Lower lobe of right lung (tissue), 2 donors: Measurements from ENCODE around the gene KANK3. TPM values are rescaled to one million over a fixed set of nuclear protein-coding genes. Genes with fewer than 3 reads are reported as not detected.
"Not testable (repeated sequence)": the region's sequence is repeated elsewhere in the genome, so short reads cannot be mapped to it uniquely, and the experiment has no call there.

Source experiments
- ATAC-seq, 2 donors: fragments of 200-7000 bp; cut with Tn5 transposase; one replicate each; pipeline ENCODE4 v1.9.1; 2020 to 2022; ENCODE audit warnings: mild to moderate bottlenecking in 2 of 2, moderate library complexity in 2 of 2
- DNase-seq: peaks from one replicate; pipeline ENCODE4 v3.0.0-alpha.2; 2020
- H3K27ac ChIP-seq: fragments of 200-600 bp; one replicate; pipeline ENCODE4 v1.8.0; 2022
- H3K27me3 ChIP-seq: fragments of 200-600 bp; one replicate; pipeline ENCODE4 v1.8.0; 2022; ENCODE audit warnings: low read depth
- H3K36me3 ChIP-seq: fragments of 200-600 bp; one replicate; pipeline ENCODE4 v1.8.0; 2022; ENCODE audit warnings: mild to moderate bottlenecking
- H3K4me1 ChIP-seq: fragments of 200-600 bp; one replicate; pipeline ENCODE4 v1.8.0; 2022
- H3K4me3 ChIP-seq: fragments of 200-600 bp; one replicate; pipeline ENCODE4 v1.8.0; 2022; ENCODE audit warnings: mild to moderate bottlenecking
- H3K9me3 ChIP-seq: fragments of 200-600 bp; one replicate; pipeline ENCODE4 v1.8.0; 2022
- intact Hi-C: fragments of 100-400 bp; cut with DNase I; formaldehyde crosslinking; loops from one replicate; pipeline ENCODE4 v1.11.0; 2022
- total RNA-seq: library from RNA; stranded (reverse); fragmentation: NEBNext Ultra II Directional; extraction: Animal tissue kit (Norgen Biotek cat#: 25700); gene quantifications from one replicate; pipeline ENCODE4 v1.2.1, GENCODE V29; 2021
- TF ChIP-seq, protein P1 (sequence below): fragments of 200-600 bp; IDR thresholded peaks from one replicate; pipeline ENCODE4 v1.8.0; 2022; ENCODE audit warnings: antibody characterized with exemption, mild to moderate bottlenecking
- donor health status: DM: no; HTN: yes; CAD: no; lungs with severe emphysema.

KANK3 gene
- total RNA-seq, 1 donor from 2014 or later = 49.0 TPM

DNA sequence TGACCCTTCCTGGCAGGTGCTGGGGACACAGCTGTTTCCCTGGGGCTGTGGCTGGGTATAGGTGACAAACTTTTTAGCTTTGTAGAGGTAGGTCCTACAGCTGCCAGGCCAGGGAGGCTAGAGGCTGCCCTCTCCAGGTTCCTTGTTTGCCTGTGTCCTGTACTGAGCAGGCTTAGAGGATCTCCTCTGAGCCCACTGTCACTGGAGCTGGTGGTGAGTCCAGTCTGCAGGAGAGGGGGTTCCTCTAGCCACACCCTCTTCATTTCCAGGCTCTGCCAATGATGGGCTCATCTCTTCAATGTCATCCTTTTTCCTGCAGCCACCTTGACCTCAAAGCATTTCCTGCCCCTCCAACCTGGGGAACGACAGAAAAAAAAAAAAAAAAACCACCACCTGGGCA is 34.5 kb upstream of the KANK3 start:
- no peaks in the 10 kb centered on the region for H3K4me1 ChIP-seq
- intact Hi-C loops = no loop called here
- no peak overlapping the region for H3K4me3 ChIP-seq
- H3K27me3 ChIP-seq = no peaks in the 10 kb centered on the region
- DNase-seq (peak; percentile 13), ATAC-seq (no peak)
- TF ChIP-seq, protein P1, sequence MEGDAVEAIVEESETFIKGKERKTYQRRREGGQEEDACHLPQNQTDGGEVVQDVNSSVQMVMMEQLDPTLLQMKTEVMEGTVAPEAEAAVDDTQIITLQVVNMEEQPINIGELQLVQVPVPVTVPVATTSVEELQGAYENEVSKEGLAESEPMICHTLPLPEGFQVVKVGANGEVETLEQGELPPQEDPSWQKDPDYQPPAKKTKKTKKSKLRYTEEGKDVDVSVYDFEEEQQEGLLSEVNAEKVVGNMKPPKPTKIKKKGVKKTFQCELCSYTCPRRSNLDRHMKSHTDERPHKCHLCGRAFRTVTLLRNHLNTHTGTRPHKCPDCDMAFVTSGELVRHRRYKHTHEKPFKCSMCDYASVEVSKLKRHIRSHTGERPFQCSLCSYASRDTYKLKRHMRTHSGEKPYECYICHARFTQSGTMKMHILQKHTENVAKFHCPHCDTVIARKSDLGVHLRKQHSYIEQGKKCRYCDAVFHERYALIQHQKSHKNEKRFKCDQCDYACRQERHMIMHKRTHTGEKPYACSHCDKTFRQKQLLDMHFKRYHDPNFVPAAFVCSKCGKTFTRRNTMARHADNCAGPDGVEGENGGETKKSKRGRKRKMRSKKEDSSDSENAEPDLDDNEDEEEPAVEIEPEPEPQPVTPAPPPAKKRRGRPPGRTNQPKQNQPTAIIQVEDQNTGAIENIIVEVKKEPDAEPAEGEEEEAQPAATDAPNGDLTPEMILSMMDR = no peak
- no peak overlapping the region for H3K27ac ChIP-seq
- peaks cover 12% of the 10 kb centered on the region for H3K36me3 ChIP-seq
- H3K9me3 ChIP-seq = no peaks in the 10 kb centered on the region

DNA sequence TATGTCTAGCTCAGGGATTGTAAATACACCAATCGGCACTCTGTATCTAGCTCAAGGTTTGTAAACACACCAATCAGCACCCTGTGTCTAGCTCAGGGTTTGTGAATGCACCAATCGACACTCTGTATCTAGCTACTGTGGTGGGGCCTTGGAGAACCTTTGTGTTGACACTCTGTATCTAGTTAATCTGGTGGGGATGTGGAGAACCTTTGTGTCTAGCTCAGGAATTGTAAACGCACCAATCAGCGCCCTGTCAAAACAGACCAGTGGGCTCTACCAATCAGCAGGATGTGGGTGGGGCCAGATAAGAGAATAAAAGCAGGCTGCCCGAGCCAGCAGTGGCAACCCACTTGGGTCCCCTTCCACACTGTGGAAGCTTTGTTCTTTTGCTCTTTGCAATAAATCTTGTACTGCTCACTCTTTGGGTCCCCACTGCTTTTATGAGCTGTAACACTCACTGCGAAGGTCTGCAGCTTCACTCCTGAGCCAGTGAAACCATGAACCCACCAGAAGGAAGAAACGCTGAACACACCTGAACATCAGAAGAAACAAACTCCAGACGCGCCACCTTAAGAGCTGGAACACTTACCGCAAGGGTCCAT is 33.4 kb upstream of the KANK3 start:
- intact Hi-C loops, H3K4me3 ChIP-seq, H3K9me3 ChIP-seq, H3K27ac ChIP-seq, ATAC-seq, H3K27me3 ChIP-seq, H3K4me1 ChIP-seq: not testable (repeated sequence)
- peak; percentile 2 for DNase-seq
- peaks cover 14% of the 10 kb centered on the region for H3K36me3 ChIP-seq

DNA sequence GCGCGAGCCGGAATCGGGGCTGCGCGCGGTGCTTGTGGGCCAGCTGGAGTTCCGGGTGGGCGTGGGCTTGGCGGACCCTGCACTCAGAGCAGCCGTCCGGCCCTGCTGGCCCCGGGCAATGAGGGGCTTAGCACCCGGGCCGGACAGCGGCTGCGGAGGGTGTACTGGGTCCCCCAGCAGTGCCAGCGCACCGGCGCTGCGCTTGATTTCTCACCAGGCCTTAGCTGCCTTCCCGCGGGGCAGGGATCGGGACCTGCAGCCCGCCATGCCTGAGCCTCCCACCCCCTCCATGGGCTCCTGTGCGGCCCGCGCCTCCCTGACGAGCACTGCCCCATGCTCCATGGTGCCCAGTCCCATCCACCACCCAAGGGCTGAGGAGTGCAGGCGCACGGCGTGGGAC is 32.7 kb upstream of the KANK3 start:
- ATAC-seq, H3K4me1 ChIP-seq, H3K4me3 ChIP-seq, H3K27me3 ChIP-seq, H3K27ac ChIP-seq, intact Hi-C loops, H3K9me3 ChIP-seq: not testable (repeated sequence)
- H3K36me3 ChIP-seq = peaks cover 21% of the 10 kb centered on the region
- DNase-seq = peak; percentile 37

DNA sequence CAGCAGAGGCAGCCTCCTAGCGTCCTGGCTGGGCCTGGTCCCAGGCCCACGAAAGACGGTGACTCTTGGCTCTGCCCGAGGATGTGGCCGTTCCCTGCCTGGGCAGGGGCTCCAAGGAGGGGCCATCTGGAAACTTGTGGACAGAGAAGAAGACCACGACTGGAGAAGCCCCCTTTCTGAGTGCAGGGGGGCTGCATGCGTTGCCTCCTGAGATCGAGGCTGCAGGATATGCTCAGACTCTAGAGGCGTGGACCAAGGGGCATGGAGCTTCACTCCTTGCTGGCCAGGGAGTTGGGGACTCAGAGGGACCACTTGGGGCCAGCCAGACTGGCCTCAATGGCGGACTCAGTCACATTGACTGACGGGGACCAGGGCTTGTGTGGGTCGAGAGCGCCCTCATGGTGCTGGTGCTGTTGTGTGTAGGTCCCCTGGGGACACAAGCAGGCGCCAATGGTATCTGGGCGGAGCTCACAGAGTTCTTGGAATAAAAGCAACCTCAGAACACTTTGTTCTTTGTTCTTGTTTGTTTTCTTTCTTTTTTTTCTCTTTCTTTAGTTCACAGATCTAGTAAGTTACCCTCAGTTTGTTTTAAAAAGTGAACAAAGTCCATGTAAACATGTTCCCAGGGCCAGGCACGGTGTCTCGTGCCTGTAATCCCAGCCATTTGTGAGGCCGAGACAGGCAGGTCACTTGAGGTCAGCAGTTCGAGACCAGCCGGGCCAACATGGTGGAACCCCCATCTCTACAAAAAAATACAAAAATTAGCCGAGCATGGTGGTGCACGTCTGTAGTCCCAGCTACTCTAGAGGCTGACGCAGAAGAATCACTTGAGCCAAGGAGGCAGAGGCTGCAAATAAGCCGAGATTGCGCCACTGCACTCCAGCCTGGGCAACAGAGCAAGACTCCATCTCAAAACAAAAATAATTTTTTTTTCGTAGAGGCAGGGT is 31.1 kb upstream of the KANK3 start:
- Histone ChIP-seq H3K4me1 (no peaks in the 10 kb centered on the region), H3K4me3 (no peak overlapping the region), H3K9me3 (no peaks in the 10 kb centered on the region), H3K36me3 (peaks cover 25% of the 10 kb centered on the region), H3K27ac (no peak overlapping the region), H3K27me3 (no peaks in the 10 kb centered on the region)
- intact Hi-C loops = no loop called here
- TF ChIP-seq, protein P1 = no peak
- ATAC-seq (peak; percentile 23 to 31), DNase-seq (peak; percentile 42)

DNA sequence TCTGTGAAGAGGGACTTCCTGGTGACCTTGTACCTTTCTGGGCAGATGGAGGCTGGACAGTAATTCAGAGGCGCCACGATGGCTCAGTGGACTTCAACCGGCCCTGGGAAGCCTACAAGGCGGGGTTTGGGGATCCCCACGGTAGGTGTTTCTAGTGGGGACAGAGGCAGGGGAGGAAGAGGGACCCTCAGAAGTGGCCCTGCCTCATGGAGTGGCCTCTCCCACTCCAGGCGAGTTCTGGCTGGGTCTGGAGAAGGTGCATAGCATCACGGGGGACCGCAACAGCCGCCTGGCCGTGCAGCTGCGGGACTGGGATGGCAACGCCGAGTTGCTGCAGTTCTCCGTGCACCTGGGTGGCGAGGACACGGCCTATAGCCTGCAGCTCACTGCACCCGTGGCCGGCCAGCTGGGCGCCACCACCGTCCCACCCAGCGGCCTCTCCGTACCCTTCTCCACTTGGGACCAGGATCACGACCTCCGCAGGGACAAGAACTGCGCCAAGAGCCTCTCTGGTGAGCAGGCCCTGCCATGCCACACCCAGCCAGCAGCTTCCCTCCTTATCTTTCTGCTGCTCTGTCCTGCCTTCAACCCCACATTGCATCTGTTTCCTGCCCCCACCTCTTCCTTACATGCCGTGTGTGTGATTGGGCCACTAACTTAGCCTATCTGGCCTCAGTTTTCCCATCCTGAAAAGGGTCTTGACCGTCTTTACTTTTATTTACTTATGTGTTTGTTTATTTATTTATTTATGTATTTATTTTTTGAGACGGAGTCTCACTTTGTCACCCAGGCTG is 28.1 kb upstream of the KANK3 start:
- Histone ChIP-seq H3K36me3 (peaks cover 28% of the 10 kb centered on the region), H3K27ac (no peak overlapping the region), H3K27me3 (no peaks in the 10 kb centered on the region), H3K4me3 (no peak overlapping the region), H3K4me1 (peaks cover 24% of the 10 kb centered on the region), H3K9me3 (no peaks in the 10 kb centered on the region)
- TF ChIP-seq, protein P1 = no peak
- intact Hi-C loops = no loop called here
- peak; percentile 43 for DNase-seq
- no peak for ATAC-seq

DNA sequence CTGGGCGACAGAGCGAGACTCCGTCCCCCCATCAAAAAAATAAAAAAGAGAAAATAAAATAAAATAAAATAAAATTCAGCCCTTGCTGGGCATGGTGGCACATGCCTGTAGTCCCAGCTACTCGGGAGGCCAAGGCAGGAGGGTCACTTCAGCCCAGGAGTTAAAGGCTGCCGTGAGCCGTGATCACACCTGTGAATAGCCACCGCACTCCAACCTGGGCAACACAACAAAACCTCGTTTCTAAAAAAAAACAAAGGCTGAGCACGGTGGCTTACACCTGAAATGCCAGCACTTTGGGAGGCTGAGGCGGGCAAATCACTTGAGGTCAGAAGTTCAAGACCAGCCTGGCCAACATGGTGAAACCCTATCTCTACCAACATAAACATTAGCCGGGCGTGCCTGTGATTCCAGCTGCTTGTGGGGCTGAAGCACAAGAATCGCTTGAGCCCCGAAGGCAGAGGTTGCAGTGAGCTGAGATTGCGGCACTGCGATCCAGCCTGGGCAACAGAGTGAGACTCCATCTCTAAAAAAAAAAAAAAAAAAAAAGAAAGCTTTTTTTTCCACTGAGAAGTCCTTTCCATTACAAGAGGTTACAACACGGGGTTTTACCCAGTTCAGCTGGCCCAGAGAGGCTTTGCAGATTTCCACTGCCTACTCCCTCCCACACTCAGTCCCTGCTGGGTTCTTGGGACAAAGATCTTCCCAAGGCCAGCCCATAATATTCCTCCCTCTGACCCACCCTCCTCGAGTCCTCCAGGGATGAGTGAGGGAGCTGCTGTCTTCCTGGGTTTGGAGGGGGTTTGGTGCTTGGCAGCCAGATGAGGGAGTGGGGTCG is 27.3 kb upstream of the KANK3 start:
- intact Hi-C loops = no loop called here
- ATAC-seq (no peak), DNase-seq (peak; percentile 13)
- H3K4me3 ChIP-seq = no peak overlapping the region
- H3K4me1 ChIP-seq = peaks cover 31% of the 10 kb centered on the region
- peaks cover 28% of the 10 kb centered on the region for H3K36me3 ChIP-seq
- H3K27me3 ChIP-seq = no peaks in the 10 kb centered on the region
- H3K27ac ChIP-seq = no peak overlapping the region
- H3K9me3 ChIP-seq = no peaks in the 10 kb centered on the region
- TF ChIP-seq, protein P1 = no peak
